Gastrocnemius medialis (tissue), 4 donors: Measurements from ENCODE around the gene IGF2BP3. TPM values are rescaled to one million over a fixed set of nuclear protein-coding genes. Genes with fewer than 3 reads are reported as not detected.
A peak's percentile ranks its signal among the peaks of the same experiment; 100 is the strongest.

ENCODE experiments used
- ATAC-seq, 2 donors: fragments of 150-250 bp; one replicate each; pipeline ENCODE4 v1.9.1; 2016
- DNase-seq, 2 donors: peaks; one replicate each; pipeline ENCODE4 v3.0.0-alpha.2; 2019
- H3K27ac ChIP-seq, 4 donors: fragments of 200-600 bp; sonication (generic); 1 replicate in 1 of 4; 2 replicates in 3 of 4; pipeline ENCODE4 v1.5.1; 2016 to 2018; ENCODE audit warnings: mild to moderate bottlenecking in 2 of 4, moderate library complexity in 1 of 4
- H3K27me3 ChIP-seq, 3 donors: fragments of 200-600 bp; sonication (generic) in 2 of 3; 1 replicate in 1 of 3; 2 replicates in 2 of 3; pipeline versions ENCODE4 v1.5.1 to v1.6.0; 2016 to 2019; ENCODE audit warnings: mild to moderate bottlenecking in 1 of 3, moderate library complexity in 1 of 3
- H3K36me3 ChIP-seq, 2 donors: fragments of 200-600 bp; sonication (generic) in 1 of 2; one replicate each; pipeline ENCODE4 v1.5.1; 2017 to 2018
- H3K4me1 ChIP-seq, 2 donors: fragments of 200-600 bp; sonication (generic) in 1 of 2; one replicate each; pipeline ENCODE4 v1.5.1; 2016 to 2017; ENCODE audit warnings: mild to moderate bottlenecking in 2 of 2
- H3K4me3 ChIP-seq, 4 donors: fragments of 200-600 bp; sonication (generic) in 3 of 4; 1 replicate in 1 of 4; 2 replicates in 3 of 4; pipeline ENCODE4 v1.5.1; 2016 to 2019; ENCODE audit warnings: mild to moderate bottlenecking in 2 of 4
- H3K9me3 ChIP-seq, 3 donors: fragments of 200-600 bp; sonication (generic) in 2 of 3; 1 replicate in 1 of 3; 2 replicates in 2 of 3; pipeline ENCODE4 v1.5.1; 2016 to 2019
- CTCF ChIP-seq, 5 experiments: fragments of 450-650 bp in 3 of 5; fragments of 200-600 bp in 2 of 5; sonication (generic) in 2 of 5; IDR thresholded peaks in 4 of 5; conservative IDR thresholded peaks in 1 of 5; 1 replicate in 4 of 5; 2 replicates in 1 of 5; pipeline ENCODE4 v1.5.1; 2016 to 2019; ENCODE audit warnings: antibody characterized with exemption in 5 of 5, mild to moderate bottlenecking in 3 of 5, moderate library complexity in 3 of 5
- POLR2A ChIP-seq, 2 donors: fragments of 450-650 bp; IDR thresholded peaks; one replicate each; pipeline ENCODE4 v1.6.1; 2017; ENCODE audit warnings: antibody characterized with exemption in 2 of 2, mild to moderate bottlenecking in 2 of 2, moderate library complexity in 2 of 2
- in situ Hi-C, 4 donors: fragments of 200-750 bp; cut with MboI; loops; one replicate each; pipeline versions ENCODE4 v1.15.0 to v1.8.0; 2017; ENCODE audit warnings: low sequenced_read_pairs in 4 of 4
- intact Hi-C: fragments of 100-400 bp; cut with DNase I; formaldehyde crosslinking; loops from one replicate; pipeline ENCODE4 v1.15.1; 2023; ENCODE audit warnings: low total_unique reads
- total RNA-seq, 4 donors: library from RNA; depleted of rRNA; stranded (reverse); fragments of >200 nt; gene quantifications; one replicate each; pipeline versions ENCODE4 v1.1.0 to v1.2.3, GENCODE V29; 2016

The IGF2BP3 gene
- total RNA-seq, 4 donors from 2014 or later, result 0.51 TPM; not detected in 3

- in situ Hi-C loops (no loop called here), intact Hi-C loops (no loop called here)
- Histone ChIP-seq H3K4me1 (peaks cover 8% of the 10 kb centered on the region in 2 donors), H3K27me3 (no peaks in the 10 kb centered on the region), H3K27ac (no peak overlapping the region), H3K36me3 (no peaks in the 10 kb centered on the region), H3K4me3 (no peak overlapping the region), H3K9me3 (no peaks in the 10 kb centered on the region)
- ATAC-seq (no peak), DNase-seq (no peak)
- TF ChIP-seq CTCF (IDR thresholded peaks at IDR 0.05 in 4 of 5, conservative IDR thresholded peaks at IDR 0.05 in 1 of 5) (no peak), POLR2A (IDR thresholded peaks at IDR 0.05) (no peak)
Observed at GRCh38 chr7:23335136-23335535, 135.2 kb downstream of the IGF2BP3 start.

- Histone ChIP-seq H3K27ac (no peak overlapping the region), H3K27me3 (no peaks in the 10 kb centered on the region), H3K4me3 (no peak overlapping the region), H3K36me3 (no peaks in the 10 kb centered on the region), H3K9me3 (no peaks in the 10 kb centered on the region), H3K4me1 (peaks cover 8% of the 10 kb centered on the region in 2 donors)
- in situ Hi-C loops, result no loop called here
- no peak for TF ChIP-seq CTCF (IDR thresholded peaks at IDR 0.05 in 4 of 5, conservative IDR thresholded peaks at IDR 0.05 in 1 of 5)
- no peak for TF ChIP-seq POLR2A (IDR thresholded peaks at IDR 0.05)
- intact Hi-C loops, result no loop called here
- ATAC-seq, result no peak
- DNase-seq, result no peak
Observed at GRCh38 chr7:23334482-23335056, 135.7 kb downstream of the IGF2BP3 start.

- intact Hi-C loops, result no loop called here
- no peak overlapping the region for H3K4me3 ChIP-seq
- no peaks in the 10 kb centered on the region for H3K27me3 ChIP-seq
- peaks cover 8% of the 10 kb centered on the region in 2 donors for H3K4me1 ChIP-seq
- ATAC-seq, result peak; percentile 53 to 74
- TF ChIP-seq POLR2A (IDR thresholded peaks at IDR 0.05) (no peak), CTCF (IDR thresholded peaks at IDR 0.05 in 4 of 5, conservative IDR thresholded peaks at IDR 0.05 in 1 of 5) (no peak)
- no peak overlapping the region for H3K27ac ChIP-seq
- no peaks in the 10 kb centered on the region for H3K36me3 ChIP-seq
- no peaks in the 10 kb centered on the region for H3K9me3 ChIP-seq
- DNase-seq, result peak in 1 of 2 donors; percentile 17
- in situ Hi-C loops, result no loop called here
Observed at GRCh38 chr7:23333671-23334246, 136.5 kb downstream of the IGF2BP3 start.

- Histone ChIP-seq H3K9me3 (no peaks in the 10 kb centered on the region), H3K36me3 (no peaks in the 10 kb centered on the region), H3K4me1 (peaks cover 8% of the 10 kb centered on the region in 2 donors), H3K27ac (no peak overlapping the region), H3K4me3 (no peak overlapping the region), H3K27me3 (no peaks in the 10 kb centered on the region)
- no peak for TF ChIP-seq CTCF (IDR thresholded peaks at IDR 0.05 in 4 of 5, conservative IDR thresholded peaks at IDR 0.05 in 1 of 5)
- no peak for TF ChIP-seq POLR2A (IDR thresholded peaks at IDR 0.05)
- ATAC-seq, result no peak
- intact Hi-C loops (no loop called here), in situ Hi-C loops (no loop called here)
- no peak for DNase-seq
Observed at GRCh38 chr7:23332910-23333612, 137.2 kb downstream of the IGF2BP3 start.
